Measurements from ENCODE around the gene PACS2.
"Not testable (repeated sequence)": the region's sequence is repeated elsewhere in the genome, so short reads cannot be mapped to it uniquely, and the experiment has no call there.

The PACS2 gene

DNA sequence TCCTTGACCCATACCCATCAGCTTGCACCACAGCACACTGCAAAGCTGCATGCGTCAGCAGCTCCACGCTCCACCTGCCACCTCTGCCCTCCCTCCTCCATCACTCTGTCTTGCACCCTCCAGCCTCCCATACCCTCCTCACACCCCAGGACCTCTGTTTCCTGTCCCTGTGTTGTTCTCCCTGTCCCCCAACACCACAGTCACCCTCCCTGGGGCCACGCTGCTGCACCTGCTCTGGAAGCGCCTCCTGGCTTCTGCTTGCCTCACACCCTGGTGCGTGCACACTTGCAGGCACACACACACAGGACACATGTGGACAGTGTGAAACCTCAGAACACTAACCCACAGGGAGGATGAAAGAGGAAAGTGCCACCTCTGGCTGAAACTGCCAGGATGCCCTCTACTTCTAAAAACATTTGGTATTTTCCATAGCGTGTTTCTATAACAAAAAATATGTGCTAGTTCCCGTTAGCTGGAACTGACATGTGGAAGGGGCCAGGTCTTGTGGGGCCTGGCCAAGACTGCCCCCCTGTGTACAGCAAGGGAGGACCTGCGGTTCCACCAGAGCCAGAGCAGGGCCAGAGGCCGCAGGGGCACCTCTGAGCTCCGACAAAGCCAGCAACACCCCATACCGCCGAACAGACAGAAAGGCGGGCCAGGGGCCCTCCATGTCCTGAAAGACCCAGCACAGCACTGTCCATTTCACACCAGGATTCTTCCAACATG is 23.8 kb upstream of the PACS2 start:
- no peak for DNase-seq

DNA sequence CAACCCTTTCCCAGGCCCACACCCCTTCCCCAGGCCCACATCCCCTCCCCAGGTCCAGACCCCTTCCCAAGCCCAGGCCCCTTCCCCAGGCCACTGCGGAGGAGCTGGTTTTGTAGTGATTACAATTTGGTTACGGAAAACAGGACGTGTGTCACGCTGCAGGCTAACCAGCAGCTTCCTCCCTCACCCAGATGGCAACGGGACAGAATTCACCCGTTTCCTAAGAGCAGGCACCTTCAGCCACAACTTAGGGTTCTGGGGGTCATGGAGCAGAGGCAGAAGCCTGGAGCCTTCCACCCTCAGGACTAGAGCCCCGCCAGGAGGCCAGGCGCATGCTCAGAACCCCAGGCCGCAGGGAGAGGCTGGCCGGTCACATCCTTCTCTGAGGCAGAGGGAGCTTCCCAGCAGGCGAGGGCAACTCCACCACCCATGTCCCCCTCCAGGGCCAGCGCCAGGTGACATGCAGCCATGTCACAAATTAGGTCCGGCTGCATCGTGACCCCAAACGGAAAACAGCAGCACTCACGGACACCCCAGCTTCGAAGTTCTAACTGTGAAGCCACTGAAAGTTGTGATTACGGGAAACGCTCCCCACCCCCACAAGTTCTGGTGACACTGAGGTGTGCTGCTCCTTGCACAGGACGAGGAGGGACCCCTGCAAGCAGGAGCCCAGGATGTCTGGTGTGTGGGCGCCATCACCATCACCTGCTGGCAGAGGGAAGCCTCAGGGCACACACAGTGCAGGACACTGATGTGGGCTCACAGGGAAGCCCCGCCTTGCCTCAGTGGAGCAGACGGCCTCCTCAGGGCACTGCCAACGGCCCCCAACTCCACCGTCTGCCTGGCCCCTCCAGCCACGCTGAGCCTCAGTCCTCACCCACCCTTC is 21.5 kb upstream of the PACS2 start:
- no peak for DNase-seq

DNA sequence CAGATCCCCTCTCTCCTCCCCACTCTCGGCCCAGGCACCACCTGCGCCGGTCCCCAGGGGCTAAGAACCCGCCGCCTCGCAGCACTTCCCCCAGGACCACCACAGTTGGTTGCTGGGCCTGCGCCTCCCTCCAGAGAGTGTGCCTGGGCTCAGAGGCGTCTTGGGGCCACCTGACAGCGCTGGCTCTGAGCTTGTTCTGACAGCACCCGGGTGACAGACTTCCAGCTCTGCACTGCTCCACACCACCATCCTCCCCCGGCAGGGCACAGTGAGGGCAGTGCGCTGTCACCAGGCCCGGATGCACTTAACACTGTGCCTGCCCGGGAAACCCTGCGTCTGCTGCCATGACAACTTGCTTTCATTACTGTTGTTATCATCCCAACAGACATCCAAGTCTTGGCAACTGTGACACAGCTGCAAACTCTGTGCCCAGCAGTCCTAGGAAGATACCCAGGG is 20.4 kb upstream of the PACS2 start:
- no peak for DNase-seq

DNA sequence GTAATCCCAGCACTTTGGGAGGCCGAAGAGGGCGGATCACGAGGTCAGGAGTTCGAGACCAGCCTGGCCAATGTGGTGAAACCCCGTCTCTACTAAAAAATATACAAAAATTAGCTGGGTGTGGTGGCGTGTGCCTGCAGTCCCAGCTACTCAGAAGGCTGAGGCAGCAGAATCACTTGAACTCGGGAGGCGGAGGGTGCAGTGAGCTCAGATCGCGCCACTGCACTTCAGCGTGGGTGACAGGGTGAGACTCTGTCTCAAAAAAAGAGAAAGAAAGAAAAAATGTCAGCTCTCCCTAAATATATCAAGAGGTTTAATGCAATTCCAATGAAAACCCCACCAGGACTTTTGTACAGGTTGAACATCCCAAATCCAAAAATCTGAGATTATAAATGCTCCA is 17.2 kb upstream of the PACS2 start:
- not testable (repeated sequence) for DNase-seq

DNA sequence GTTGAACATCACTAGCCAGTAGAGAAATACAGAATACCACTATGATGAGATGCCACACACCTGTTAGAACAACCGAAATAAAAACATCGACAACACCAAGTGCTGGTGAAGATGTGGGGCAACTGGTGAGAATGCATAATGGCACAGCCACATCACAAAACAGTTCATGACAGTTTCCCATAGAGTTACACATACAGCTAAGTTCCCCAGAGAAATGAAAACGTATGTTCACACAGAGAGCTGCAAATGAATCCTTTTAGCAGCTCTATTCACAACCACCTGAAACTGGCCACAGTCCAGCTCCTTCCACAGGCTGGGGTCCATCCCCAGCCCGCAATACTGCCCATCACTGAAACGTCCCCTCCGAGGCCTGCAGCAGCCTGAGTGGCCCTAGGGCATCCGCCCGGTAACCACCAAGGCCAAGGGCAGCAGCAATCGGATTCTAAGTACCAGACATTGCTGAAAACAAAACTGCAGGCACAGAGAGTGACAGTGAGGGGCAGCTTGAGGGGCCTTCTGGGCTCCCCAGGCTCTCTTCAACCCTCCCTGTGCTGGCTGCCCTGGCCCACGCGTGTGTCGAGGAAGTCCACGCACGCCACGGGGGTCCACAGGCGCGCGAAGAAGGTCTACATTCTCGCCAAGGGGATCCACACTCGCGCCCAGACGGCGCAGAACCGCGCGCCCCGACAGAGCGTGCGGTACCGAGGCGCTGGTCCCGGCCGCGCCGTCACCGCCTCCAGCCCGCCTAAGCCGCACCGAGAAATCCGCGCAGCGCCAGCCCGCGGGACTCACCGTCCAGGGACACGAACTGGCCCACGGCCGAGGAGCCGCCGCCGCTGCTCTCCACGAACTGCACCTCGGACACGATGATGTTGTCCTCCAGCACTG is 14.7 kb upstream of the PACS2 start:
- DNase-seq = no peak

DNA sequence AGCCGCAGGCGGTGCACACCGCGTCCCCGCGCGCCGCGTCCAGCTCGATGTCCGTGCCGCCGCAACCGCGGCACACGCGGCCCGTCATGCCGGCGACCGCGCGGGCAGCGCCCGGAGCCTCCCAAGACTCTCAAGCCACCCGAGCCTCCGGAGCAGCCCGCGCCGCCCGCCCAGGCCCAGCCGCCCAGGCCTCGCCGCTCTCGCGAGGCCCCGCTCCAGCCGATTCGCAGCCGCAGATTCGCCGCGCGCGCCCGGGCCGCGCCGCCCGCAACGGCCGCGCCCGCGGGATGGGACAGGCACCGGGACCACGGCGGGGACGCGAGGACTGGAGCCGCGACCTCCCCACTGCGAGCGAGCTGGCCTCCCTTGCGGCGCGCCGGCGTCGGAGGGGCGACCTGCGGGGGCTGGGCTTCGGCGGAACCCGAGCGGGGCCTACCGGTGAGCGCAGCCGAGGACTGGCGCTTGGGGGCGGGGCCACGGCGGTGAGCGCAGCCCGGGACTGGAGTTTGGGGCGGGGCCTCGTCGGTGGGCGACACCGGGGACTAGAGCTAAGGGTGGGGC is 13.9 kb upstream of the PACS2 start, which contains the start of gene BRF1:
BRF1 (minus strand) TSS at position 460 of the 561 bp plus-strand sequence; CDS start at position 88, 372 bp downstream.
- DNase-seq = peak; percentile 90

DNA sequence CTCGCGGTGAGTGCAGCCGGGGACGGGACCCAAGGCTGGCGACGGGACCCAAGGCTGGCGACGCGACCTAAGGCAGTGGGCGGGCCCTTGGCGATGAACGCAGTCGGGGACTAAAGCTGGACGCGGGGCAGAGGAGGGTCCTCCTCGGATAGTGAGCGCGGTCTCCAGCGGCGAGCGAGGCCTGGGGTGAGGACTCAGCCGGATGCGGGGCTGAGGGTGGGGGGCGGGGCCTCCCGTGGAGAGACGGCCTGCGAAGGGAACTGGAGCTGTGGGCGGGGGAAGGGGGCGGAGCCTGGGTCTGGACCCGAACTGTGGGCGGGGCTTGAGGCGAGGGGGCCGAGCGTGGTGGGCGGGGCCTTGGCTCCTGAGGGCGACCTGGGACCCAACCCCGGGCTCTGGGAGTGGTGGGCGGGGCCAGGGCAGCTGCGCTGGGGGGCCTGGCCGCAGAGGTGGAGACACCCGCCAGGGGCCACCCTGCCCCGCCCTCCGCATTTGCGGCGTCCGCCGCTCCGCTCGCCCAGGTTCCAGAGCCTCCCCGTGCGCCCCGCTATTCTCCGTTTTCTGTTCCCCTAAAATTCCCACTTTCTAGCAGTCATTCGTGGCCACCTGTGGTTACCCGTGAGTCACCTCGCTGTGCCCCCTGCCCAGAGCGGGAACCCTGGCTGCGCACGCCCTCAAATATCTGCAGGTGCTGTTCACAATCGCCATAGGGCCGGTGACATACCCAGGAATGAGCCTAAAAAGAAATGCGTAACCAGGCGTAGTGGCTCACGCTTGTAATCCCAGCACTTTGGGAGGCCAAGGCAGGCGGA is 13.2 kb upstream of the PACS2 start:
- DNase-seq = peak; percentile 93

DNA sequence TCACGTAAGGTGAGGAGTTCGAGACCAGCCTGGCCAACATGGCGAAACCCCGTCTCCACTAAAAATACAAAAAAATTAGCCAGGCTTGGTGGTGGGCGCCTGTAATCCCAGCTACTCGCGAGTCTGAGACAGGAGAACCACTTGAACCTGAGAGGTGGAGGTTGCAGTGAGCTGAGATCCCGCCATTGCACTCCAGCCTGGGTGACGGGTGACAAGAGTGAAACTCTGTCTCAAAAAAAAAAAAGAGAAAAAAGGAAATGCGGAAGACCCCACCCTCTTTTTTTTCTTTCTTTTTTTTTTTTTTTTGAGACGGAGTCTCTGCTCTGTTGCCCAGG is 12.7 kb upstream of the PACS2 start:
- DNase-seq = not testable (repeated sequence)

DNA sequence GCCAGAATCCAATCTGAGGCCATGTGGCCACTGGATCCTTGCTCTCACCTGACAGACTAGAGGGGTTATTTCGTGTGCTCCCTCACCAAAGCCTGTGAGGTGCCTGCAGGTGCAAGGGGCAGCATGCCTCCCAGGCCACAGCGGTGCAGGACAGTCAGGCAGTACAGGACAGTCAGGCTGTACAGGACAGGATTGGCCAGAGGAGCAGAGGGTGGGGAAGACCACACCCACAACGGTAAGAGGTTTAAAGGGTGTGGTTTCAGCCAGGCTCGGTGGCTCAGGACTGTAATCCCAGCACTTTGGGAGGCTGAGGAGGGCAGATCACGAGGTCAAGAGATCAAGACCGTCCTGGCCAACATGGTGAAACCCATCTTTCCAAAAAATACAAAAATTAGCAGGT is 10.6 kb upstream of the PACS2 start:
- no peak for DNase-seq

DNA sequence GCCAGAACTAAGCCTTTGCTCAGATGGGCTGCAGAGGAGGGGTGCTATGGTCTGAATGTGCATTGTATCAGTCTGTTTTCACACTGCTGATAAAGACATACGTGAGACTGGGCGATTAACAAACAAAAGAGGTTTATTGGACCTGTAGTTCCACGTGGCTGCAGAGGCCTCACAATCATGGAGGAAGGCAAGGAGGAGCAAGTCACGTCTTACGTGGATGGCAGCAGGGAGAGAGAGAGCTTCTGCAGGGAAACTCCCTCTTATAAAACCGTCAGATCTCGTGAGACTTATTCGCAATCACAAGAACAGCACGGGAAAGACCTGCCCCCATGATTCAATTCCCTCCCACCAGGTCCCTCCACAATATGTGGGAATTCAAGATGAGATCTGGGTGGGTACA is 10.0 kb upstream of the PACS2 start:
- no peak for DNase-seq

DNA sequence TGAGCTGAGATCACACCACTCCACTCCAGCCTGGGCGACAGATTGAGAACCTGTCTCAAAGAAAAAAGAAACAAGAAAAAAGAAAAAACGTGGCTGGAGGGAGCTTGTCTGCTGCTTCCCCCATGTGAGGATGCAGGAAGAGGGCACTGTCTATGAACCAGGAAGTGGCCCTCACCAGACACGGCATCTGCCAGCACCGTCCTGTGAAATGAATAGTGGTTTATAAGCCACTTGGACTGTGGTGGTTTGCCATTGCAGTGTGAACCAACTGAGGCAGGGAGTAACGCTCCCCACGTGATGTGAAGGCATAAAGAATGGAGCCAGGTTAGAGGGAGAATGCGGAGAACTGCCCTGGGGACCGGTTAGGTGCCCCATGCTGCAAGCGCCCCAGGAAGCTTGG is 9.2 kb upstream of the PACS2 start:
- DNase-seq = no peak

DNA sequence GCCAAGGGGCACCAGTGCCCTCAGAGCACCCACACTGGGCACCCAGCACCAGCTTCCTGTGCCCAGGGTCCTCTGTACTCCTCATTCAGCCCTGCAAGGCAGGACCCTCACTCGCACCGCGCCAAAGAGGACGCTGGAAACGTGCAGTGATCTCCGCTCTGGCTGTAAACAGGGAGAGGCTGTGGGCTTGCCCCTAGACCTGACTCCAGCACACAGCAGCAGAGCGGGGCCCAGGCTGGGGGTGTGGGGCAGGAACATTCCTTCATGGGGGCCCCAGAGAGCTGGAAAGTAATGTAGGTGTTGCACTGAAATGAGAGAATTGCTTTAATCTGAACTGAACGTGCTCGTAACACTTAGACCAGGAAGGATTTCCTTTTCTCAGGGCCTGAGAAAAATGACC is 8.8 kb upstream of the PACS2 start:
- no peak for DNase-seq

DNA sequence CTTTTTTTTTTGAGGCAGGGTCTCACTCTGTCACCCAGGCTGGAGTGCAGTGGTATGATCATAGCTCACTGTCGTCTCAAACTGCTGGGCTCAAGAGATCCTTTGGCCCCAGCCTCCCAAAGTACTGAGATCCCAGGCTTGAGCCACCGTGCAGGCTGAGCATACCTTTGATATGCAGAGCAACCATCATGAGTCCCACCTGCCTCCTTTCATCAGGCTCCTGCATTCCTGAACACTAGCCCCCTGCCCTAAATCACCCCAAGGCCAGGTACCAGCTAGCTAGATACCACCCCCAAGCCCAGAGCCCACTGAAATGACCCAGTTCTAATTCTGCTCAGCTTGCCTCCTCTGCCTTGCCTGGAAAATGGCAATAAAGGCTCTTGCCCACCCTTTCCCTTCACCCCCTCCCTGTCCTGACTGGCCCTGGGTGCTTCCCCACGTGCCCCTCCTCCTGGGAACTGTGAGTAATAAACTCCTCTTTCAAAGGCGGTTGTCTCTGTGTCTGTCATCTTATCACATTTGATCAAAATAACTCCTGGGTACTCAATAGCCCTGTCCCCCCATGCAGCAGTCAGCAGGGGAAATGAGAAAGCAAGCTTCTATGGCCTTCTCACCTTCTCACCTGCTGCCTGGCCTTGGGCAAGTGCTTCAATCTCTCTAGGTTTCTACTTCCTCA is 7.4 kb upstream of the PACS2 start:
- DNase-seq = no peak

DNA sequence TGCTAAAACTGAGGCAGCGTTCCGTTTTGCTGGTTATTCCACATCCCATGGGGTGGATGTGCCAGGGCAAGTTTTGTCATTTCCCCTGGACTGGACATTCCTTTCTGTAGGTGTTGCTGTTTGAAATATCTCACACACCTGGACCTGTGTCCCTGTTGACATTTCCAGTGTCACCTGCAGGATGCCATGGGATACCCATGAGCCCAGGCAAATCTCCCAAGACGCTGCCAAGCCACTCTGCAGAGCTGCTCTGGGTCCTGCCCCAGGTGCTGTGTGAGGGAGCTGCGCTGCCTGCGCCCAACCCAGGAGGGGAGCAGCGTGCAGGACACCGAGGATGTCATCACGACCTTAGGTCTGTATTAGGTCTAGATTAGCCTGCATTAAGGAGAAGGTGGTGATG is 5.2 kb upstream of the PACS2 start:
- no peak for DNase-seq

DNA sequence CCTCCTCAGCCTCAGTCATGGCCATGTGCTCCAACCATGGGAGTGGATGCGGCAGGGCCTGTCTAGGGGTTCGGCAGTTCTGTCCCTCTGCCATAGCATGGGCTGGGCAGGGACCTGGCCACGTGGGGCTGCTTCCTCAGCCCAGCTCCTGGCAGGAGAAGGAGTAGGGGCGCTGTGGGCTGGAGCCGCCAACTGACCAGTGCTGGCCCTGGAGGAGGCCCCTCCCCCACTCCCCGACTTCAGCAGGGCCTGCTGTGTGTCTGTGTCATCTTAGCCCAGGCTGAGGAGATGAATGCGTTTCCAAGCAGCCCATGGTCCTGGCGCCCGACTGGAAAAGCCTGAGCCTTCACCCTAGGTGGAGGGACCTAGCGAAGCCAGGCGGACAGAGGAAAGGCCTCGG is 2.7 kb upstream of the PACS2 start:
- no peak for DNase-seq

DNA sequence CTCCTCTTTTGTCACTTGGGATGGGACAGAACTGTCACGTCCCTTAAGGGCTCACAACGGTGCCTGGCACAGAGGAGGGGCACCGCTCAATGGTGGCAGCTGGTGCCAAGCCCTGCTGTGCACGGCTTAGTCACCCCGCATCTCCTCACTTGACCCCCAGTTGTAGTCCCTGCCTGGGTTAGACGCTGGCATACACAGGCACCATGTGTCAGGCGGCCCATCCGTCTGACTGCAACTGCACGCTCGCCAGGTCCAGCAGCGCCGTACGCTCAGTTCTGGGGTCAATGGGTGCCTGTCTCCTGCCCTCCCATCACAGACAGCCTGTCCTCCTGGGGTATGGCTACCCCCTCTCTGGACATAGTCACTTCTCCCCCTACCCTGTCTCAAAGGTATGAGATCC is 1.6 kb upstream of the PACS2 start:
- no peak for DNase-seq

DNA sequence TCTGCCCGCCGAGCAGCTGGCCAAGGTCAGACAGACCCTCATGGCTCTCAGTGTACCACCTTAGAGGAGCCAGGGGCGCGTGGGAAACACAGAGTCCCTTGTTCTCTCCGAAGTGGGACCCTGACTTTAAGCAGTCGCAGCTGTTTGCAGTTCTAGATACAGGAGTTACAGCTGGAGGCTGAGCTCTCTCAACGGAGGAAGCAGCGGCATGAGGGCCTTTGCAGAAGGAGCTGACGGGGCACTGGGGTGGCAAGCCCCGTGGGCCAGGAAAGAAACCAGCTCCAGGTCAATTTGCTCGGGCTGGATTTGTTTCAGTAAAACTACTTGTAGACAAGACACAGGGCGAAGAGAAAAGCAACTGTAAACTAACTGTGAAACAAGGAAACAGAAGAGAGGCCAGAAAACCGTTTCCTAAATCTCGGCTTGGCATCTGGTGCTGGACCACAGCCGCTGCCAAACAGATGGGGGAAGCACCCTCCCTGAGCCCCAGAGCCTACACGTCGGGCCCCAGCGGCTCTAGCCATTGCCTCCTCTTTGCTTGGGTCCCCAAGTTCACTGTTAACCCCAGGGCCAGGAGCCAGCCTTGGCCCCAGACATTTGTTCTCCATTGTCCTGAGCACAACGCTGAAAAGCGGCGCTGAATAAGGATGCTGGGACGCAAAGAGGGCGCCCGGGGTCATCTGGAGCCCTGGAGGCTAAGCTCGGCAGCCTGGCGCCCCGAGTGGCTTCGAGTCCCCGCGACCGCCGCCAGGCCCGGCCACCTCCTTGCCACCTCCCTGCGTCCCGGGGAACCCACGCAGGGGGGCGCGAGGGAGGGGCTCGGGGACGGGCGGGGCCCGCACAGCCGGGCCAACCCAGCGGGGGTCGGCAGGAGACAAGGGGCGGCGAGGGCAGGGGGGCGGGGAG is 914 bp upstream of the PACS2 start:
- no peak for DNase-seq

DNA sequence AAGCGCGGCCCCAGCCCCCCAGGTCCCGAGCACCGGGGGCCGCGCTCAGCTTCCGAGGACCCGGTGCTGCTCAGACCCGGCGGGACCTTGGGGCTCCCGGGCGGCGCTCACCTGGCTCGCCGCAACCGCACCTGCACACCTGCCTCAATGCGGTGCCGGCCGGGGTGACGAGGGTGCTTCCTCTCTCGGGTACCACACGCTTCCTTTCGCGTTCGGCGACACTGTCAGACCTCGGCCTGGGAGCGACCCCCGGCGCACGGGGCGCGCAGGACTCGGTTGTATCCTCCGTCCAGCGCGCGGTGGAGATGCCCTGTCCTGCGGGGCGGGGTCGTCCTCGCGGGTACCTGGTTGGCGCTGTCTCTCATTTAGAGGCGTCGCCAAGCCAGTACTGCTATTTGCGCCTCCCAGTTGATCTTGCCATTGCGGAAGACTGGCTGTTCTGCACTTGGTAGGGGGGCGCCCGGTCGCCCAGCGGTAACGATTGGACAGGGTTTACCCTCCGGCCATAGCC is 718 bp downstream of the PACS2 start:
- no peak for DNase-seq

DNA sequence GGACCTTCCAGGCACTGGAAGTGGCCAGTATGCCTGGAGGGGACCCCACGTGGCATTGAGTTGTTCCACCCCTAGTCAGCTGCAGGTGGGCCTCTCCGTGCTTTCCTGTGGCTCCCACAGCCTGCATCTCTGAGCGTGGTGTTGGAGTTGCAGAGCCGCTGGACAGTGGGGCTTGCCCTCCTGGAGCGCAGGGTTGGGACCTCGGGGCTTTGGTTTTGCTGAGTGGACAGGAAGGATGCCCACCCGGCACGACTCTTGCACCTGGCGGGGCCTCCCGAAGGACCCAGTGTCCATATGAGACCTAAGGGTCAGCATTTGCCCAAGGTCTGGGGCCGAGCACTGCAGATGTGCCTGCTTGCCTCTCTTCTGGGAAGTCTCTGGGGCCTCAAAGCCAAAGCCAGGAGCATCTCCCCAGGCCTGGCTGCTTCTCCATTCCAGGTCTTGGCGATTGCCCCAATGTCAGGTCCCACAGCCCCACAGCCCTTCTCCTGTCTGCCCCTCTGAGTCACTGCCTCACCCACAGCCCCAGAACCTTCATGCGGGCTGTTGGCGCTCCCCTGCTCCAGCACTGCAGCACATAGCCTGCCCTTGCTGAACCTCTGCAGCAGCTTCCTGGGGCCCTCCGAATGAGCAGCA is 1.5 kb downstream of the PACS2 start:
- DNase-seq = no peak

DNA sequence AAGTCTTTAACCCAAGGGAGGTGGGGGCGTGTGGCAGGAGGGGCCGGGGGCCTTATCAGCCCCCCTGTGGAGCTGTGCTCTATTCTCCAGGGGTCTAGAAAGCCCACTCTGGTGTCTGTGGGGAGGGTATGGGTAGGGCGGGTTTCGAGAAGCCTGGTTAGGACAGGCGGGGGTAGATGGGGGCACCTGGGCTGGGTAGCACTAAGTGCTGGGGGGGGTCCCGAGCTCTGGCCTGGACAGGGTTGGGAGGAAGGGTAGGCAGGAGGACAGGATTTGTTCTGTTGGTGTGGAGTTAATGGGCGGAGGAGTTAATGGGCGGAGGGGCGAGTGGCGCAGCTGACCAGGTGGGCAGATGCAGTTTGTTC is 2.0 kb downstream of the PACS2 start:
- DNase-seq = no peak
